Hepatocyte (in vitro differentiated cells): Measurements from ENCODE around the gene SLC48A1.

Experiments
- CTCF ChIP-seq: fragments of 200-600 bp; sonication (generic); IDR thresholded peaks from 2 replicates; pipeline ENCODE4 v1.5.1; 2016; ENCODE audit warnings: antibody characterized with exemption, mild to moderate bottlenecking; ENCODE audit not compliant: poor library complexity
- EZH2 ChIP-seq: fragments of 200-600 bp; sonication (generic); IDR thresholded peaks from 2 replicates; pipeline ENCODE4 v1.6.1; 2016; ENCODE audit warnings: antibody characterized with exemption, mild to moderate bottlenecking, borderline replicate concordance

GRCh38 chr12:47746073-47746472, 27.0 kb upstream of the SLC48A1 start:
- TF ChIP-seq CTCF (no peak), EZH2 (no peak)
